A549 (cell line): ENCODE data around the gene CD58. TPM values are rescaled to one million over a fixed set of nuclear protein-coding genes. Genes with fewer than 3 reads are reported as not detected.

Experiments
- ATAC-seq, 2 experiments: fragments of 200-7000 bp in 1 of 2; fragments of >200 bp in 1 of 2; cut with Nextera tagmentation in 1 of 2; cut with Tn5 transposase in 1 of 2; 3 replicates each; pipeline versions ENCODE4 v1.8.0 to v1.9.1; 2018 to 2020; ENCODE audit warnings: mild to moderate bottlenecking in 1 of 2, moderate library complexity in 1 of 2
- CTCF ChIA-PET: fragments of 300-600 bp; sonication (Branson Sonifier 250); formaldehyde crosslinking; extraction: SDS; loops from one replicate; lab custom pipeline; 2021; ENCODE audit warnings: antibody characterized with exemption, inconsistent platforms; lab: Yijun Ruan, JAX
- POLR2A ChIA-PET: fragments of 350-600 bp; formaldehyde crosslinking; extraction: SDS; loops from one replicate; lab custom pipeline; 2021; ENCODE audit warnings: antibody characterized with exemption, inconsistent platforms; lab: Yijun Ruan, JAX
- DNase-seq, 2 experiments: peaks; one replicate each; pipeline versions ENCODE4 v3.0.0 to v3.0.0-alpha.2; 2011 to 2016; ENCODE audit warnings: low read depth in 1 of 2, low spot score in 1 of 2
- FAIRE-seq: peaks from 2 replicates; lab custom pipeline; 2011; peaks lifted over from hg19 to GRCh38; lab: Jason Lieb, UNC
- H3K27ac ChIP-seq, 2 experiments: fragments of >200 bp; sonication (Bioruptor Twin); formaldehyde crosslinking; 3 replicates each; pipeline ENCODE4 v1.5.1; 2016 to 2017
- H3K4me1 ChIP-seq: fragments of >200 bp; sonication (Bioruptor Twin); formaldehyde crosslinking; 3 replicates; pipeline ENCODE4 v1.6.1; 2016
- H3K4me2 ChIP-seq: fragments of >200 bp; sonication (Bioruptor Twin); formaldehyde crosslinking; 3 replicates; pipeline ENCODE4 v1.6.1; 2016
- H3K4me3 ChIP-seq: fragments of >200 bp; sonication (Bioruptor Twin); formaldehyde crosslinking; 3 replicates; pipeline ENCODE4 v1.5.1; 2016
- H3K9me3 ChIP-seq: fragments of >200 bp; sonication (Bioruptor Twin); formaldehyde crosslinking; 3 replicates; pipeline ENCODE4 v1.6.1; 2016
- CBX2 ChIP-seq: fragments of 200-600 bp; sonication (generic); IDR thresholded peaks from 2 replicates; pipeline ENCODE4 v1.6.1; 2016; ENCODE audit warnings: low read depth, mild to moderate bottlenecking, borderline replicate concordance
- EP300 ChIP-seq, 2 experiments: fragments of >200 bp; sonication (Bioruptor Twin); formaldehyde crosslinking; IDR thresholded peaks; 2 replicates in 1 of 2; 3 replicates in 1 of 2; pipeline ENCODE4 v1.6.1; 2016 to 2017
- FOSB ChIP-seq: fragments of 250-450 bp; sonication (Bioruptor Pico); IDR thresholded peaks from 2 replicates; pipeline ENCODE4 v1.5.0; 2020; ENCODE audit warnings: mild to moderate bottlenecking, moderate library complexity
- FOXS1 ChIP-seq: fragments of 250-450 bp; sonication (Bioruptor Pico); IDR thresholded peaks from 2 replicates; pipeline ENCODE4 v1.5.0; 2020; ENCODE audit warnings: mild to moderate bottlenecking, moderate library complexity
- HDAC2 ChIP-seq: fragments of 200-600 bp; sonication (generic); IDR thresholded peaks from 2 replicates; pipeline ENCODE4 v1.6.1; 2016
- HEYL ChIP-seq: fragments of 250-450 bp; sonication (Bioruptor Pico); IDR thresholded peaks from 2 replicates; pipeline ENCODE4 v1.8.0; 2021; ENCODE audit warnings: mild to moderate bottlenecking, moderate library complexity
- HOXA7 ChIP-seq: fragments of 250-450 bp; sonication (Bioruptor Pico); IDR thresholded peaks from 2 replicates; pipeline ENCODE4 v1.5.0; 2020; ENCODE audit warnings: mild to moderate bottlenecking, moderate library complexity
- JUN ChIP-seq, 2 experiments: fragments of >200 bp; sonication (Bioruptor Twin); formaldehyde crosslinking; IDR thresholded peaks; 2 replicates in 1 of 2; 3 replicates in 1 of 2; pipeline ENCODE4 v1.6.1; 2016 to 2017
- KDM5A ChIP-seq: fragments of 200-600 bp; sonication (generic); IDR thresholded peaks from 2 replicates; pipeline ENCODE4 v1.6.1; 2016; ENCODE audit warnings: antibody characterized with exemption, mild to moderate bottlenecking
- MAFK ChIP-seq: fragments of 450-650 bp; IDR thresholded peaks from 2 replicates; pipeline ENCODE4 v1.6.1; 2014; ENCODE audit not compliant: partially characterized antibody
- RAD21 ChIP-seq, 2 experiments: fragments of >200 bp in 1 of 2; sonication (Bioruptor Twin) in 1 of 2; formaldehyde crosslinking in 1 of 2; IDR thresholded peaks in 1 of 2; conservative IDR thresholded peaks in 1 of 2; 2 replicates in 1 of 2; 3 replicates in 1 of 2; pipeline ENCODE4 v1.6.1; 2012 to 2018; ENCODE audit warnings: inconsistent platforms in 1 of 2
- RCOR1 ChIP-seq: fragments of 150-350 bp; IDR thresholded peaks from 2 replicates; pipeline ENCODE4 v1.6.1; 2014; ENCODE audit warnings: antibody characterized with exemption, low read length, low read depth
- RNF2 ChIP-seq: fragments of 200-600 bp; sonication (generic); IDR thresholded peaks from 2 replicates; pipeline ENCODE4 v1.6.1; 2016; ENCODE audit warnings: low read depth, mild to moderate bottlenecking, antibody characterized with exemption, moderate library complexity, borderline replicate concordance
- SREBF2 ChIP-seq: fragments of 450-650 bp; IDR thresholded peaks from 2 replicates; pipeline ENCODE4 v1.6.1; 2014; ENCODE audit warnings: mild to moderate bottlenecking, moderate library complexity
- TFCP2L1 ChIP-seq: fragments of 250-450 bp; sonication (Bioruptor Pico); IDR thresholded peaks from 2 replicates; pipeline ENCODE4 v1.5.0; 2021; ENCODE audit warnings: mild to moderate bottlenecking
- ZC3H11A ChIP-seq: fragments of 450-650 bp; IDR thresholded peaks from 2 replicates; pipeline ENCODE4 v1.6.1; 2014; ENCODE audit warnings: antibody characterized with exemption, mild to moderate bottlenecking
- ZSCAN20 ChIP-seq: fragments of 250-450 bp; sonication (Bioruptor Pico); IDR thresholded peaks from 2 replicates; pipeline ENCODE4 v1.8.0; 2022; ENCODE audit warnings: mild to moderate bottlenecking, moderate library complexity
- WGBS: methylation state at CpG from one replicate; pipeline ENCODE4 v1.1.6; 2017; ENCODE audit errors: missing lambda C conversion rate; 5-methylcytosine and 5-hydroxymethylcytosine counted together
- polyA plus RNA-seq, 4 experiments: library from polyadenylated mRNA; depleted of rRNA in 3 of 4; stranded (reverse); fragments of >200 nt; fragmentation: RNase III in 1 of 4; extraction: RNeasy Plus Mini Kit Qiagen cat#74134 plus additional on column Dnase treatment in 1 of 4; gene quantifications; 2 replicates in 3 of 4; 3 replicates in 1 of 4; pipeline ENCODE4 v1.2.3, GENCODE V29; 2011 to 2017
- TF ChIP-seq, protein P1 (sequence below): fragments of >200 bp; sonication (Bioruptor Twin); formaldehyde crosslinking; IDR thresholded peaks from 3 replicates; pipeline ENCODE4 v1.5.1; 2016
- TF ChIP-seq, protein P2 (sequence below): fragments of >200 bp; sonication (Bioruptor Twin); formaldehyde crosslinking; IDR thresholded peaks from 3 replicates; pipeline ENCODE4 v1.6.1; 2016
- TF ChIP-seq, protein P3 (sequence below): fragments of 250-450 bp; sonication (Bioruptor Pico); IDR thresholded peaks from 2 replicates; pipeline ENCODE4 v1.5.0; 2020; ENCODE audit warnings: low read depth, mild to moderate bottlenecking, moderate library complexity
- TF ChIP-seq, protein P4 (sequence below): IDR thresholded peaks from 2 replicates; pipeline ENCODE4 v1.6.1; 2012; ENCODE audit warnings: low read depth, borderline replicate concordance
- TF ChIP-seq, protein P5 (sequence below): fragments of 250-450 bp; sonication (Bioruptor Pico); IDR thresholded peaks from 2 replicates; pipeline ENCODE4 v1.5.0; 2021; ENCODE audit warnings: mild to moderate bottlenecking, moderate library complexity, borderline replicate concordance

The CD58 gene
- polyA plus RNA-seq, 2 of the 4 experiments (the other 2 are of a cell fraction): 22.4 to 38.4 TPM

DNA sequence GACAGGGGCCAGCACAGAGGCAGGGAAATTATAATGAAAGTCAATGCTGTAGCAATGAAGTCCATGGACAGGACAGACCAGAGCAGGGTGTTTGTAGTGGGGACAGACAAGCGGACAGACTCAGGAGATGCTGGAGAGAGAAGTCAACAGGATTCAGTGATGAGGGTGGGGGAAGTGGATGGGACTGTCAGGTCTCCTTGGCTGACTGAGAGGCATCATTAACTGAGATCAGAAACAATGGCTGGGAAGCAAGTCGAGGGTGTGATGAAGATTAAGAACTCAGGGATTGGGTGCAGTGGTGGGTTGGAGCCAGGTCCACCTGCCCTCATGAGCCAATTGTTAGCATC is 25.5 kb downstream of the CD58 start:
- DNase-seq (no peak), ATAC-seq (no peak), FAIRE-seq (no peak)
- WGBS: 73% methylated on average over 2 of the region's 2 CpGs
- TF ChIP-seq KDM5A (no peak), SREBF2 (no peak), HEYL (CRISPR knock-in tag) (no peak), CBX2 (no peak), RNF2 (no peak), FOSB (CRISPR knock-in tag) (no peak), HOXA7 (CRISPR knock-in tag) (no peak), JUN (IDR thresholded peaks at IDR 0.05) (no peak), ZC3H11A (no peak), HDAC2 (no peak), RAD21 (conservative IDR thresholded peaks at IDR 0.05 in 1 of 2, IDR thresholded peaks at IDR 0.05 in 1 of 2) (no peak), RCOR1 (no peak), FOXS1 (CRISPR knock-in tag) (no peak), EP300 (IDR thresholded peaks at IDR 0.05) (no peak)
- TF ChIP-seq, protein P1, sequence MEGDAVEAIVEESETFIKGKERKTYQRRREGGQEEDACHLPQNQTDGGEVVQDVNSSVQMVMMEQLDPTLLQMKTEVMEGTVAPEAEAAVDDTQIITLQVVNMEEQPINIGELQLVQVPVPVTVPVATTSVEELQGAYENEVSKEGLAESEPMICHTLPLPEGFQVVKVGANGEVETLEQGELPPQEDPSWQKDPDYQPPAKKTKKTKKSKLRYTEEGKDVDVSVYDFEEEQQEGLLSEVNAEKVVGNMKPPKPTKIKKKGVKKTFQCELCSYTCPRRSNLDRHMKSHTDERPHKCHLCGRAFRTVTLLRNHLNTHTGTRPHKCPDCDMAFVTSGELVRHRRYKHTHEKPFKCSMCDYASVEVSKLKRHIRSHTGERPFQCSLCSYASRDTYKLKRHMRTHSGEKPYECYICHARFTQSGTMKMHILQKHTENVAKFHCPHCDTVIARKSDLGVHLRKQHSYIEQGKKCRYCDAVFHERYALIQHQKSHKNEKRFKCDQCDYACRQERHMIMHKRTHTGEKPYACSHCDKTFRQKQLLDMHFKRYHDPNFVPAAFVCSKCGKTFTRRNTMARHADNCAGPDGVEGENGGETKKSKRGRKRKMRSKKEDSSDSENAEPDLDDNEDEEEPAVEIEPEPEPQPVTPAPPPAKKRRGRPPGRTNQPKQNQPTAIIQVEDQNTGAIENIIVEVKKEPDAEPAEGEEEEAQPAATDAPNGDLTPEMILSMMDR: no peak
- TF ChIP-seq, protein P2, sequence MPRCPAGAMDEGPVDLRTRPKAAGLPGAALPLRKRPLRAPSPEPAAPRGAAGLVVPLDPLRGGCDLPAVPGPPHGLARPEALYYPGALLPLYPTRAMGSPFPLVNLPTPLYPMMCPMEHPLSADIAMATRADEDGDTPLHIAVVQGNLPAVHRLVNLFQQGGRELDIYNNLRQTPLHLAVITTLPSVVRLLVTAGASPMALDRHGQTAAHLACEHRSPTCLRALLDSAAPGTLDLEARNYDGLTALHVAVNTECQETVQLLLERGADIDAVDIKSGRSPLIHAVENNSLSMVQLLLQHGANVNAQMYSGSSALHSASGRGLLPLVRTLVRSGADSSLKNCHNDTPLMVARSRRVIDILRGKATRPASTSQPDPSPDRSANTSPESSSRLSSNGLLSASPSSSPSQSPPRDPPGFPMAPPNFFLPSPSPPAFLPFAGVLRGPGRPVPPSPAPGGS: no peak
- TF ChIP-seq, protein P3, sequence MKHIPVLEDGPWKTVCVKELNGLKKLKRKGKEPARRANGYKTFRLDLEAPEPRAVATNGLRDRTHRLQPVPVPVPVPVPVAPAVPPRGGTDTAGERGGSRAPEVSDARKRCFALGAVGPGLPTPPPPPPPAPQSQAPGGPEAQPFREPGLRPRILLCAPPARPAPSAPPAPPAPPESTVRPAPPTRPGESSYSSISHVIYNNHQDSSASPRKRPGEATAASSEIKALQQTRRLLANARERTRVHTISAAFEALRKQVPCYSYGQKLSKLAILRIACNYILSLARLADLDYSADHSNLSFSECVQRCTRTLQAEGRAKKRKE (CRISPR knock-in tag): no peak
- TF ChIP-seq, protein P4, sequence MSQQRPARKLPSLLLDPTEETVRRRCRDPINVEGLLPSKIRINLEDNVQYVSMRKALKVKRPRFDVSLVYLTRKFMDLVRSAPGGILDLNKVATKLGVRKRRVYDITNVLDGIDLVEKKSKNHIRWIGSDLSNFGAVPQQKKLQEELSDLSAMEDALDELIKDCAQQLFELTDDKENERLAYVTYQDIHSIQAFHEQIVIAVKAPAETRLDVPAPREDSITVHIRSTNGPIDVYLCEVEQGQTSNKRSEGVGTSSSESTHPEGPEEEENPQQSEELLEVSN: no peak
- Histone ChIP-seq H3K4me2 (no peak overlapping the region), H3K27ac (no peak overlapping the region), H3K9me3 (no peaks in the 10 kb centered on the region), H3K4me3 (no peak overlapping the region), H3K4me1 (no peaks in the 10 kb centered on the region)
- CTCF ChIA-PET: no interaction called here
- POLR2A ChIA-PET: no interaction called here

DNA sequence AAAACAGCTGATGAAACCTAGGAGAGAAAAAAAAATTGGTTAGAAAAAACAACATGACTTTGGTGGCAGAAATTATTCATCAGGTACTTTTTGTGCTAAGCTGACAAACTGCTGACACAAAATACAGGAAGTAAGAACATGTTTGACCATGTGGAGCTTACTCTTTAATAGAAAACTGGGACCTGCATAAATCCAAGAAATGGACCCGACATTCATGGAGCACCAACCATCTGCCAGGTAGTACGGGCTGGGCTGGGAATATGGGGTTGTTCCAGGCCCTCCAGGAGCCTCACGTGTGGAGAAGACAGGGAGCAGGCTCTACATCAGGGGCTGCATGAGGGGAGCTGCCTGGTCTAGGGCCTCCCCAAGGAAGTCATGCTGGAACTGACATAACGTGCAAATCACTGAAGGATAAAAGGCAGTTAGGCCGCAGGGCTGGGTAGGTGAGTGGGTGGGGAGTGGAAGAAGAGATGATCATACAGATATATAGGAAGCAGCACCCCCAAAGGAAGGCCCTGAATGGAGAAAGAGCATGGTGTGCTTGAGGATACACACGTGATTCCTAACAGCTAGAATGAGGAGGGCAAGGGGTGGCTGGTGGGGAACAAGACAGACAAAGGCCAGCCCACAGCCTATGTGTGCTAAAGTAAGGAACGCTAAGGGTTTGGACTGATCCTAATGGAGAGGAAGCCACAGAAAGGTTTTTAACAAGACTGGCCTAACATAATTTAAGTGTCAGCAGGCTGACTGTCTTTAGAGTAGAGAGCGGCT is 26.1 kb downstream of the CD58 start:
- WGBS: 88% methylated on average over 8 of the region's 8 CpGs
- no peak overlapping the region for H3K4me2 ChIP-seq
- CTCF ChIA-PET: no interaction called here
- no peaks in the 10 kb centered on the region for H3K9me3 ChIP-seq
- POLR2A ChIA-PET: no interaction called here
- TF ChIP-seq MAFK: no peak
- TF ChIP-seq RAD21 (conservative IDR thresholded peaks at IDR 0.05 in 1 of 2, IDR thresholded peaks at IDR 0.05 in 1 of 2): no peak
- TF ChIP-seq SREBF2: no peak
- TF ChIP-seq ZSCAN20: no peak
- no peak for TF ChIP-seq FOSB (CRISPR knock-in tag)
- TF ChIP-seq TFCP2L1 (CRISPR knock-in tag): no peak
- TF ChIP-seq, protein P5, sequence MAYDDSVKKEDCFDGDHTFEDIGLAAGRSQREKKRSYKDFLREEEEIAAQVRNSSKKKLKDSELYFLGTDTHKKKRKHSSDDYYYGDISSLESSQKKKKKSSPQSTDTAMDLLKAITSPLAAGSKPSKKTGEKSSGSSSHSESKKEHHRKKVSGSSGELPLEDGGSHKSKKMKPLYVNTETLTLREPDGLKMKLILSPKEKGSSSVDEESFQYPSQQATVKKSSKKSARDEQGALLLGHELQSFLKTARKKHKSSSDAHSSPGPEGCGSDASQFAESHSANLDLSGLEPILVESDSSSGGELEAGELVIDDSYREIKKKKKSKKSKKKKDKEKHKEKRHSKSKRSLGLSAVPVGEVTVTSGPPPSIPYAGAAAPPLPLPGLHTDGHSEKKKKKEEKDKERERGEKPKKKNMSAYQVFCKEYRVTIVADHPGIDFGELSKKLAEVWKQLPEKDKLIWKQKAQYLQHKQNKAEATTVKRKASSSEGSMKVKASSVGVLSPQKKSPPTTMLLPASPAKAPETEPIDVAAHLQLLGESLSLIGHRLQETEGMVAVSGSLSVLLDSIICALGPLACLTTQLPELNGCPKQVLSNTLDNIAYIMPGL (CRISPR knock-in tag): no peak
- ATAC-seq (no peak), DNase-seq (no peak), FAIRE-seq (no peak)
- no peaks in the 10 kb centered on the region for H3K4me1 ChIP-seq
- no peak overlapping the region for H3K4me3 ChIP-seq
- H3K27ac ChIP-seq: no peak overlapping the region
